Right cardiac atrium (tissue), 5 donors: ENCODE data around the gene SYNE1. TPM values are rescaled to one million over a fixed set of nuclear protein-coding genes. Genes with fewer than 3 reads are reported as not detected.
A peak's percentile ranks its signal among the peaks of the same experiment; 100 is the strongest.

Source experiments
- ATAC-seq, 2 donors: fragments of 200-7000 bp; cut with Tn5 transposase; one replicate each; pipeline versions ENCODE4 v1.8.0 to v1.9.1; 2020; ENCODE audit warnings: moderate library complexity in 2 of 2, mild to moderate bottlenecking in 1 of 2
- DNase-seq, 3 donors: peaks; one replicate each; pipeline ENCODE4 v3.0.0-alpha.2; 2020
- H3K27ac ChIP-seq: one replicate; pipeline ENCODE4 v1.5.1; 2013; ENCODE audit warnings: mild to moderate bottlenecking, low read length, control low read depth, moderate library complexity
- H3K27me3 ChIP-seq: one replicate; pipeline ENCODE4 v1.6.1; 2013; ENCODE audit not compliant: control insufficient read depth, insufficient read depth
- H3K4me1 ChIP-seq: one replicate; pipeline ENCODE4 v1.6.1; 2013; ENCODE audit warnings: low read length; ENCODE audit not compliant: control insufficient read depth, insufficient read depth
- H3K4me3 ChIP-seq: one replicate; pipeline ENCODE4 v1.5.1; 2013; ENCODE audit warnings: low read length, control low read depth
- H3K9me3 ChIP-seq: one replicate; pipeline ENCODE4 v1.6.1; 2013; ENCODE audit warnings: low read length; ENCODE audit not compliant: control insufficient read depth
- WGBS: extraction: QIAGEN DNeasy Blood & Tissue Kit; methylation state at CpG from one replicate; pipeline ENCODE4 v1.1.7; 2013; 5-methylcytosine and 5-hydroxymethylcytosine counted together
- intact Hi-C, 4 donors: fragments of 100-400 bp; cut with DNase I; formaldehyde crosslinking; loops; one replicate each; pipeline versions ENCODE4 v1.11.0 to v1.14.0; 2022 to 2023
- polyA plus RNA-seq: library from polyadenylated mRNA; stranded (reverse); fragments of 200-250 nt; gene quantifications from one replicate; pipeline ENCODE4 v1.2.3, GENCODE V29; 2013
- total RNA-seq, 4 donors: library from RNA; stranded (reverse); fragmentation: NEBNext Ultra II Directional; extraction: Animal tissue kit (Norgen Biotek cat#: 25700); gene quantifications; one replicate each; pipeline ENCODE4 v1.2.1, GENCODE V29; 2021
- donor health status: healthy with polysubstance abuse.
- donor health status: DM: no; HTN: yes; CAD: no.
- donor health status: DM: no; HTN: no; CAD: no.
- donor health status: DM: no; HTN: yes; CAD: no; lungs with severe emphysema.
- donor health status: DM: yes; HTN: yes; CAD: no.

Gene SYNE1
- total and polyA plus RNA-seq, 5 donors: 71.7 to 162 (median 116) TPM

GRCh38 chr6:152368751-152369624, 268.2 kb downstream of the SYNE1 start:
- ATAC-seq: peak; percentile 88 to 90
- Histone ChIP-seq H3K9me3 (no peaks in the 10 kb centered on the region), H3K27ac (peak overlapping the region; percentile 19), H3K4me3 (no peak overlapping the region), H3K4me1 (peaks cover 6% of the 10 kb centered on the region), H3K27me3 (no peaks in the 10 kb centered on the region)
- intact Hi-C loops: no loop called here
- 37% methylated on average over 20 of the region's 20 CpGs for WGBS
- peak; percentile 60 to 81 (median 62) for DNase-seq

- no peaks in the 10 kb centered on the region for H3K9me3 ChIP-seq
- no peaks in the 10 kb centered on the region for H3K27me3 ChIP-seq
- ATAC-seq (no peak), DNase-seq (no peak)
- no peak overlapping the region for H3K4me3 ChIP-seq
- intact Hi-C loops: no loop called here
- WGBS: 81% methylated on average over 2 of the region's 2 CpGs
- peaks cover 6% of the 10 kb centered on the region for H3K4me1 ChIP-seq
- H3K27ac ChIP-seq: no peak overlapping the region
Measured at GRCh38 chr6:152364866-152365265, 272.3 kb downstream of the SYNE1 start.

DNA sequence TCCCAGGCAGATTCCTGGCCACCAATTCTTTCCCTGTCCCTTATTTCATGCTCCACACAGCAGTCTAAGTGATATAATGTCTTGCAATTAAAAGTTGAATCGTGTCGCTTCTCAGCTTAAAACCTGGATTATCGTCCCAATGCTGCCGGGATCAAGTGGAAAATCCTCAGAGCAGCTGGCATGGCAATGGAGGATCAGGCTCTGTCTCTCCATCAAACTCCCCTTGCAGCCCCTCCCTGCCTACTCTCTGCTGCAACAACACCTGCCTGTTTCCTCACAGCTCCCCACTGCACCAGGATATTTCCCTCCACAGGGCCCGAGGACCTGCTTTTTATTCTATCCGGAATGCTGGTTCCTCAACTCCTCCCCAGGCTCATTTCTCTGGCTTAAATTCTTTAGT, 277.1 kb downstream of the SYNE1 start:
- no peak for DNase-seq
- no peak overlapping the region for H3K4me3 ChIP-seq
- WGBS: 91% methylated on average over 6 of the region's 6 CpGs

GRCh38 chr6:152356662-152357061, 280.5 kb downstream of the SYNE1 start:
- DNase-seq: no peak
- no peaks in the 10 kb centered on the region for H3K9me3 ChIP-seq
- no peak overlapping the region for H3K4me3 ChIP-seq
- intact Hi-C loops: loop anchor here in 1 of 4 donors (5.0 kb wide), 1 partner anchor 209 kb away; no protein-coding TSS in a partner anchor
- WGBS: 13% methylated on average over 2 of the region's 2 CpGs
- H3K27me3 ChIP-seq: no peaks in the 10 kb centered on the region
- H3K27ac ChIP-seq: no peak overlapping the region
- H3K4me1 ChIP-seq: no peaks in the 10 kb centered on the region
- ATAC-seq: peak in 1 of 2 donors; percentile 60

More for the DNA sequence above, 277.1 kb downstream of the SYNE1 start:
- no peak overlapping the region for H3K27ac ChIP-seq
- H3K9me3 ChIP-seq: no peaks in the 10 kb centered on the region
- H3K4me1 ChIP-seq: no peaks in the 10 kb centered on the region
- intact Hi-C loops: no loop called here
- ATAC-seq: no peak
- H3K27me3 ChIP-seq: no peaks in the 10 kb centered on the region

- intact Hi-C loops: loop anchor here in 1 of 4 donors (5.0 kb wide), 1 partner anchor 209 kb away; no protein-coding TSS in a partner anchor
- Histone ChIP-seq H3K9me3 (no peaks in the 10 kb centered on the region), H3K27me3 (no peaks in the 10 kb centered on the region), H3K4me1 (no peaks in the 10 kb centered on the region), H3K27ac (no peak overlapping the region), H3K4me3 (no peak overlapping the region)
- no peak for ATAC-seq
- 51% methylated on average over 1 of the region's 1 CpG for WGBS
- no peak for DNase-seq
Measured at GRCh38 chr6:152356016-152356415, 281.1 kb downstream of the SYNE1 start.

DNA sequence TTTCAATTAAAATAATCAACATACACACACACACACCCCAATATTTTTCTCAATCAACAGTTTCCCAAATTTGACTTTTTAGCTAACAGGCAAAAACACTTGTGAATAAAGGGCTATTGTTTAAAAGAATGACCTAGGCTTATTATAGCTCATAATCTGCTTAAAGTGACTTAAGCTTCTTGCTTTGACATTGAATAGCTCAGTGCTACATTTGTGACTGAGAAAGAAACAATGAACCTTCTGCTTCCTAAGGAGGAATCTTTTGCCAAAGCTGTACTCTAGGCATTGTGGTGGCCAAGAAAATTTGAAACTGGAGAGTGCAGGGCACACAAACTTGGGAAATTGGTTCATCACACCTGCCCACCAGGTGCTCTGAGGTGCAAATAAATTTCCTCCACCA, 282.0 kb downstream of the SYNE1 start:
- intact Hi-C loops: loop anchor here in 1 of 4 donors (5.0 kb wide), 1 partner anchor 208 kb away; no protein-coding TSS in a partner anchor
- DNase-seq (no peak), ATAC-seq (no peak)
- no peaks in the 10 kb centered on the region for H3K27me3 ChIP-seq
- no peaks in the 10 kb centered on the region for H3K9me3 ChIP-seq
- peaks cover under 1% of the 10 kb centered on the region for H3K4me1 ChIP-seq
- no peak overlapping the region for H3K27ac ChIP-seq
- no peak overlapping the region for H3K4me3 ChIP-seq

- no peak for DNase-seq
- intact Hi-C loops: no loop called here
- Histone ChIP-seq H3K9me3 (no peaks in the 10 kb centered on the region), H3K4me3 (no peak overlapping the region), H3K27ac (no peak overlapping the region), H3K27me3 (no peaks in the 10 kb centered on the region), H3K4me1 (peaks cover 4% of the 10 kb centered on the region)
- ATAC-seq: no peak
- WGBS: 74% methylated on average over 6 of the region's 6 CpGs
Measured at GRCh38 chr6:152353440-152353839, 283.7 kb downstream of the SYNE1 start.

- H3K9me3 ChIP-seq: no peaks in the 10 kb centered on the region
- no peaks in the 10 kb centered on the region for H3K27me3 ChIP-seq
- intact Hi-C loops: no loop called here
- H3K4me1 ChIP-seq: peaks cover 4% of the 10 kb centered on the region
- no peak for DNase-seq
- H3K4me3 ChIP-seq: no peak overlapping the region
- peak overlapping the region; percentile 64 for H3K27ac ChIP-seq
- ATAC-seq: peak; percentile 50 to 62
- 74% methylated on average over 5 of the region's 5 CpGs for WGBS
Measured at GRCh38 chr6:152351742-152352141, 285.4 kb downstream of the SYNE1 start.

GRCh38 chr6:152351110-152351509, 286.1 kb downstream of the SYNE1 start:
- DNase-seq (no peak), ATAC-seq (peak; percentile 85 to 86)
- Histone ChIP-seq H3K4me1 (peaks cover 4% of the 10 kb centered on the region), H3K27me3 (no peaks in the 10 kb centered on the region), H3K4me3 (no peak overlapping the region), H3K9me3 (no peaks in the 10 kb centered on the region), H3K27ac (peak overlapping the region; percentile 72)
- intact Hi-C loops: no loop called here
- WGBS: 45% methylated on average over 2 of the region's 2 CpGs

- peaks cover 4% of the 10 kb centered on the region for H3K4me1 ChIP-seq
- H3K27me3 ChIP-seq: no peaks in the 10 kb centered on the region
- ATAC-seq (no peak), DNase-seq (no peak)
- H3K9me3 ChIP-seq: no peaks in the 10 kb centered on the region
- intact Hi-C loops: no loop called here
- 96% methylated on average over 6 of the region's 6 CpGs for WGBS
- no peak overlapping the region for H3K4me3 ChIP-seq
- H3K27ac ChIP-seq: no peak overlapping the region
Measured at GRCh38 chr6:152348116-152348515, 289.0 kb downstream of the SYNE1 start.

DNA sequence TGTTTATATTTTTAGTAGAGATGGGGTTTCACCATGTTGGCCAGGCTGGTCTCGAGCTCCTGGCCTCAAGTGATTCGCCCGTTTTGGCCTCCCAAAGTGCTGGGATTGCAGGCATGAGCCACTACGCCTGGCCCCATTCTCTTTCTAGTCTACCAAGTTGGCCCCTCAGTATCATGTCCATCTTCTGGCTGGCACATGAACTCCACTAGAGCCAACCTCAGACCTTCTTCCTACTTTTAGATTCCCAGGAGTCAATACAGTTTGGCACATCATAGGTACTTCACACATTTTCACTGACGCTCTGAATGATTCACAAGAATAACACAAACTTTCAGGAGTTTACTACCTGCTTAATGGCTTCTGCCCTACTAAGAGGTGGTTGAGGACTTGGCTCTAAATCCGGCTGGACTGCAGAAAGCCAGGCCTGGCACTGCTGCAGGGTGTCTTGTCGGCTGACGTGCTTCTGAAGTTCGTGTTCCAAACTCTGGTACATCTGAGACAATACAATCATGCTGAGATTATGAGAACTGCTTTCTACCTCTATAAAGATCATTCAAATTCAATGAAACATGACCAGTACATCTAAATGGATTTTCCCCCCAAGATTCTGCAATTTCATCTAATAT, 293.3 kb downstream of the SYNE1 start:
- 84% methylated on average over 9 of the region's 9 CpGs for WGBS
- DNase-seq: peak in 2 of 3 donors; percentile 55 to 61
- Histone ChIP-seq H3K9me3 (no peaks in the 10 kb centered on the region), H3K27me3 (no peaks in the 10 kb centered on the region), H3K4me3 (no peak overlapping the region), H3K4me1 (no peaks in the 10 kb centered on the region), H3K27ac (peak overlapping the region; percentile 58)
- ATAC-seq: peak; percentile 67 to 72
- intact Hi-C loops: no loop called here
